GM08714 (cell line): Measurements from ENCODE around the gene PTDSS2.
"Not testable (repeated sequence)": the region's sequence is repeated elsewhere in the genome, so short reads cannot be mapped to it uniquely, and the experiment has no call there.

ENCODE experiments used
- H3K4me3 ChIP-seq: fragments of 200-500 bp; sonication (Bioruptor generic); 2 replicates; pipeline ENCODE4 v1.5.1; 2014; ENCODE audit warnings: mild to moderate bottlenecking, low read length, inconsistent platforms
- ZNF274 ChIP-seq: IDR thresholded peaks from 2 replicates; pipeline ENCODE4 v1.6.1; 2012; ENCODE audit warnings: mild to moderate bottlenecking, low read depth, low read length

Gene PTDSS2

DNA sequence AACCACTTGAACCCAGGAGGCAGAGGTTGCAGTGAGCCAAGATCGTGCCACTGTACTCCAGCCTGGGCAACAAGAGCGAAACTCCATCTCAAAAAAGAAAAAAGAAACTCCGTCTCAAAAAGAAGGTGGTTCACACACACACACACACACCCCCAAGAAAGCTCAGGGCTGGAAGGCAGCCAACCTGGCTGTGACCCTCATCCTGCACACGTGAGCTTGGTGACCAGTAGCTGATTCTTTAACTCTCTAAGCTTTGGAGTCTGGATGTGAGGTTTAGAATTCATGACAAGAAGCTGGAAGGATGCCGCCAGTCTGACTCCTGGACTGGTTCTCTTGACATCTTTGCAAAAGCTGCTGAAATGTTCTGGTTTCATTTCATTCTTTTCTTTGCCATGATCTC lies 58.9 kb downstream of the PTDSS2 start:
- no peak for TF ChIP-seq ZNF274
- no peak overlapping the region for H3K4me3 ChIP-seq

DNA sequence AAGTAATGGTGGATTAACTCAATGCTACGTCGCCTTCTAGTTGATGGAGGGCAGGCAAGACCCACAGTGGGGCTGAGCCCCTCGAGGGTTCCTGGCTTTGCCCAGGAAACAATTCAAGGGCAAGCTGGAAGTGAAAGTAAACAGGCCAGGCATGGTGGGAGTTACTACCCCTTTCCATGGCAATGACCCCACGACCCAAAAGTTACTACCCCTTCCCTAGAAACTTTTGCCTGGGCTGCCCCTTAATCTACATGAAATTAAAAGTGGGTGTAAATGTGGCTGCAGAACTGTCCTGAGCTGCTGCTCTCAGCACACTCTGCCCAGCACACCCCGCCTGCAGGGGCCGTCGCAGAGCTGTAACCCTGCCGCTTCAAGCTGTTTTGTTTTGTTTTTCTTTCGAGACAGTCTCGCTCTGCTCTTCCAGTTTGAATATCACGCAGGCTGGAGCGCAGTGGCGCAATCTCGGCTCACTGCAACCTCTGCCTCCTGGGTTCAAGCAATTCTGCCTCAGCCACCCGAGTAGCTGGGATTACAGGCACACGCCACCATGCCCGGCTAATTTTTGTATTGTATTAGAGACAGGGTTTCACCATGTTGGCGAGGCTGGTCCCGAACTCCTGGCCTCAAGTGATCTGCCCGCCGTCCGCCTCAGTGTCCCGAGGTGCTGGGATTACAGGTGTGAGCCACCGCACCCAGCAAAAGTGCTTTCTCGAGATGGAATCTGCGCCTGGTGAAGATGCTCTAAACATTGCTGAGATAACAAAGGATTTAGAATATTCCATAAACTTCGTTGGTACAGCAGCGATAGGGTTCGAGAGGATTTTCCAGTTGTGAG lies 62.9 kb downstream of the PTDSS2 start:
- no peak overlapping the region for H3K4me3 ChIP-seq
- TF ChIP-seq ZNF274 = no peak

DNA sequence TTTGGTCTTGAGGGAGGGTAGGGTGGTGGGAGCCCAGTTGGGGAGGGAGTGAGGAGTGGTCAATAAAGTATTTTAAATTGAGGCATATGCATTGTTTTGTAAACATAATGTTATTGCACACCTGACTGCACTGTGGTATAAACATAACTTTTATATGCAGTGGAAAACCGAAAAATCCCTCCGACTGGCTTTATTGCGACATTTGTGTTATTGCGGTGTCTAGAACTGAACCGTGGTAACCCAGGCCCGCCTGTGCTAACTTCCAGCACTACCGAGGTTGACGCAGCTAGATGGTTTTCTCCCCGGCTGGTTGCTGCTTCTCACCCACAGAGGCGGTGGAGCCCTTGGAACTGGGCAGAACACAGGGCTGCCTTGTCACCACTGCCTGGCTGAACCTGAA lies 64.5 kb downstream of the PTDSS2 start:
- H3K4me3 ChIP-seq = no peak overlapping the region
- TF ChIP-seq ZNF274 = no peak

DNA sequence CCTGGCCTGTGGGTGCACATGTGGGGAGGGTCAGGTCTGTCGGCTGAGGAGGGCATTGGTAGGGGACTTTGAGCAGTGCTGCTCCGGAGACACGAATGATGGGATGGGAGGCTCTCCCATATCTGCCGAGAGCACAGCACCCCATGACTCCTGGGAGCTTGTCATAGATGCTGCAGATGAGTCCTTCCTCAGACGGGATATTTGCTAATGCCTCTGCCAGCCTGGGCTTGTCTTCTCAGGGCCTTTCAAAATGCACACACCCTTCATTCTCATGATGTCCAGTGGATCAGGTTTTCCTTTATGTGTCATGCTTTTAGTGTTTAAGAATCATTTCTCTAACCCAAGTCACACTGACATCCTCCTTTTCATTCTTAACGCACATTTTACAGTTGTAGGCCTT lies 65.1 kb downstream of the PTDSS2 start:
- no peak overlapping the region for H3K4me3 ChIP-seq
- TF ChIP-seq ZNF274 = no peak

DNA sequence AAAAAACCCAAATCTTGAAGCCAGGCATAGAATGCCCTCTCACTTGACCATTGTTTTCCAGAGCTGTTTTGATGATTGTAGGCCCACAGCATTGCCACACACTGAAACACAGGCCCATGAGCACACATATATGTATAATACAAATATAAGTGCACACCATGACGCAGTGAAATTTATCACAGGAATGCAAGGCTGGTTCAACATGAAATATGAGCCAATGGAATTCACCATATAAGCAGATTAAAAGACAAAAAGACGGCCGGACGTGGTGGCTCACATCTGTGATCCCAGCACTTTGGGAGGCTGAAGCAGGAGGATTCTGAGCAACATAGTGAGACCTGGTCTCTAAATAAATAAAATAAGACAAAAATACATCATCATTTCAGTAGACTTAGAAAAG lies 66.3 kb downstream of the PTDSS2 start:
- TF ChIP-seq ZNF274 = no peak
- H3K4me3 ChIP-seq = no peak overlapping the region

DNA sequence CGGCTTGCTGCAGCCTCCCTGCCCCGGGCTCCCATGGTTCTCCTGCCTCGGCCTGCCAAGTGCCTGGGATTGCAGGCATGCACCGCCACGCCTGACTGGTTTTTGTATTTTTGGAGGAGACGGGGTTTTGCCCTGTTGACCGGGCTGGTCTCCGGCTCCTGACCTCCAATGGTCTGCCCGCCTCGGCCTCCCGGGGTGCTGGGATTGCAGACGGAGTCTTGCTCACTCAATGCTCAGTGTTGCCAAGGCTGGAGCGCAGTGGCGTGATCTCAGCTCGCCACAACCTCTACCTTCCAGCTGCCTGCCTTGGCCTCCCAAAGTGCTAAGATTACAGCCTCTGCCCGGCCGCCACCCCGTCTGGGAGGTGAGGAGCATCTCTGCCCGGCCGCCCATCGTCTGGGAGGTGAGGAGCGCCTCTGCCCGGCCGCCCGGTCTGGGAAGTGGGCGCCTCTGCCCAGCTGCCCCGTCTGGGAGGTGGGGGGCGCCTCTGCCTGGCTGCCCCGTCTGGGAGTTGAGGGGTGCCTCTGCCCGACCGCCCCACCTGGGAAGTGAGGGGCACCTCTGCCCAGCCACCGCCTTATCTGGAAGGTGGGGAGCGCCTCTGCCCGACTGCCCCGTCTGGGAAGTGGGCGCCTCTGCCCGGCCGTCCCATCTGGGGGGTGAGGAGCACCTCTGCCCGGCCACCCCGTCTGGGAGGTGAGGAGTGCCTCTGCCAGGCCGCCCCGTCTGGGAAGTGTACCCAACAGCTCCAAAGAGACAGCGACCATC lies 67.0 kb downstream of the PTDSS2 start:
- H3K4me3 ChIP-seq = not testable (repeated sequence)

DNA sequence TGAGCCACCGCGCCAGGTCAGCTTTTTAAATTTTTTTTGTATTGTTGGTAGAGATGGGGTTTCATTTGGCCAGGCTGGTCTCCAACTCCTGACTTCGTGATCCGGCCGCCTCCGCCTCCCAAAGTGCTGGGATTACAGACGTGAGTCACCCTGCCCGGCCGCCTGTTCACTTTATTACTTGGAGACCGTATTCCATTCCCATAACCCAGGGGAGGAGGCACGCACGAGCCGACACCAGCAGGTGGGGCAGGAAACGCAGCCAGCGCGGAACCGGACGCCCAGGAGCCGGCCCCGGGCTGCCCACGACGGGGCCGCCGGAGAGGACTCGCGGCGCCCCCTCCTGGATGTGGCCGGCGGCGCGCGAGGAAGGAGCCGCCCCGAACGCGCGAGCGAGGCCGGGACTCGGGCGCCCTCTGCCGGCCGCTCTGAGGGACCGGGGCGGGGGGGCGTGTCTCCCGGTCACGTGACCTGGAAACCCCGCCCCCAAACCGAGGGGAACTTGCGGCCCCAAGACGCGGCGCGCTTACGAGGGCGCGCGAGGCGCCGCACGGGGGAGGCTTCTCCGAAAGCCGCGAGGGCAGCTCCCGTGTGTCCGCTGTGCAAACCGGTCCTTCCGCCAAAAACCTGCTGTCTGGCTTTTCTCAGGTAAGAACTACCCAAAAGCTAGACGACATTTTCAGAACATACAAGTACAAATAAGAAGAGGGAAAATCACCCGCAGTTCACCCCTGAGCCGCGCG lies 68.6 kb downstream of the PTDSS2 start:
- TF ChIP-seq ZNF274 = no peak
- peak overlapping the region; percentile 2; the same call in 1 of the 2 replicates for H3K4me3 ChIP-seq

DNA sequence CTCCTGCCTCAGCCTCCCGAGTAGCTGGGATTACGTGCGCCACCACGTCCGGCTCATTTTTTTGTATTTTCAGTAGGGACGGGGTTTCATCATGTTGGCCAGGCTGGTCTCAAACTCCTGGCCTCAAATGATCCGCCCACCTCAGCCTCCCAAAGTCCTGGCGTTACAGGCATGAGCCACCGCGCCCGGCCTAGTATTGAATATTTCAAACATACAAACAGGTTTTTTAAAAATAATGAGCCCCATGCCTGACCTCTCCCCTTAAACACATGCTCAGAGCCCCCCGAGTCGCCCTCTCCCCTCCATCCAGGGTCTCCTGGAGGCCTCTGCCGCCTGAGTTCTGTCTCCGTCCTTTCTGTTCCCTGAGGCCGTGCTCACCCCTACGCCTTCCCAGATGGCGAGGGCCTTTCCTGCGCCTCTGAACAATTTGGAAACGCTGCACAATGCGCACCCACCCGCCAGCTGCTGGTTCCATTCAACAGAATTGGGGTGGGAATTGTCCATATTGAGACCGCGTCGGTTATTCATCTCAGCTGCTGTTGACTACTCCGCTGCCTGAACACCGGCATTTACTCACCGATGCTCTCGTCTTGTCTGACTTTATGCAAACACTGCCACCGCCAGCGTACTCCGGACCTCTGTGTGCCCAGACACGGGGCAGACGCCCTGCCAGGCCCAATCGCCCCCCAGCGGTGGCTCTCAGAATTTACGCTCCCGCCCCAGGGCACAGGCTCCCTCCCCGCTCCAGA lies 70.5 kb downstream of the PTDSS2 start:
- TF ChIP-seq ZNF274 = no peak
- H3K4me3 ChIP-seq = no peak overlapping the region

DNA sequence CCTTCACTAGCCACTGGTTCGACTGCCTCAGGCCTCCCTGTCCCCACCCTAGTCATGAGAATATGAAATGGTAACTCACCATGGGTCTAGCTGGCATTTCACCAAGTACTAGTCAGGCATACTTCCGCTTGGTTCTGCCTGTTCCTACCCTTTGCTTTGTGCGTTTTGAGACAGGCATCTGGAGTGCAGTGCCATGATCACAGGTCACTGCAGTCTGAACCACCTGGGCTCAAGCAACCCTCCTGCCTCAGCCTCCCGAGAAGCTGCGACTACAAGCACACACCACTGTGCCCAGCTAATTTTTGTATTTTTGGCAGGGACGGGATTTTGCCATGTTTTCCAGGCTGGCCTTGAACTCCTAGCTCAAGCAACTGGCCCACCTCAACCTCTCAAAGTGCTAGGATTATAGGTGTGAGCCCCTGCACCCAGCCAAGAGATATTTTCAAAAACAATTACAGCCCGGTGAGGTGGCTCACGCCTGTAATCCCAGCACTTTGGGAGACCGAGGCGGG lies 71.2 kb downstream of the PTDSS2 start:
- H3K4me3 ChIP-seq = no peak overlapping the region
- no peak for TF ChIP-seq ZNF274

DNA sequence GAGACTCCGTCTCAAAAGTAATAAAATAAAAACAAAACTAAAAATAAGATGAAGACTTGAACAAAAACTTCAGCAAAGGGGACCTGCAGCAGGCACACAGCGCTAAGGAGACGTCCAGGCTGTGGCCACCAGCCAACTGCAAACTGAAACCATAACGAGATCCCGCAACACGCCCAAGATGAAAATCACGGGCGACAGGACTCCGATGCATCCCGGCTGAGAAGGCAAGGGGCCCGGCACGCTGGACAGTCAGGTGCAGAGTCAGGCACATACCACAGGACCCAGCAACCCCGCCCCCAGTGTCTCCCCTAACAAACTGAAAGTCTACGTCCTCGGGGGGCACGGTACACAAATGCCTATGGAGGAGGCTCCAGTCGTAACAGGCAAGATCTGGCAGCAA lies 76.1 kb downstream of the PTDSS2 start:
- H3K4me3 ChIP-seq = no peak overlapping the region
- no peak for TF ChIP-seq ZNF274

DNA sequence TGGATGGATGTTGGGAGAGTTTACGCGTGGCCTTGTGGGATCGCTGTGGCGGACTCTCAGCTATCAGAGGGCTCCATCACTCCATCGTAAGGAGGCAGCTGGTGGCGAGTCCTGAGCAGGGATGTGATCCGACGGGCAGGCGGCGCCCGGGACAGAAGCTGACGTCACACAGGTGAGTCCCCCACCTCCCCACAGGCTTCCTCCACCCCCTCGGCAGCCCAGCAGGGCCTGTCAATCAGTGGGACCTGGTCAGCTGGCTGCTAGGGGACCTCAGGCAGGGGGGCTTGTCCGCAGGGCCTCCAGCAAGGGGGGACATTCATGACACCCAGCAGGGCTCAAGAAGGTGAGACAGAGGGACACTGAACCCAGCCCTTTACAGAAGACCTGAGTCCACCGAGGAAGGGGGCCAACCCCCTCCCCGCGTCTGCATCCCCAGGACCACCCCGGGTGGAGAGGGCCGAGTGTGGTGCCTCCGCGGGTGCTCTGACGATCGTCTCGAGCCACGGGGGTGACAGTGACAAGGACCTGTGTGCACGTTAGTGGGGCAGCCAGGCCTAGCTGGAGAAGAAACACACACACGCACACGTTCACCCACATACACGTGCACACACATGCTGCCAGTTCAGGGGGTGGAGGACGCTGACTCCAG lies 78.2 kb downstream of the PTDSS2 start:
- no peak for TF ChIP-seq ZNF274
- no peak overlapping the region for H3K4me3 ChIP-seq

DNA sequence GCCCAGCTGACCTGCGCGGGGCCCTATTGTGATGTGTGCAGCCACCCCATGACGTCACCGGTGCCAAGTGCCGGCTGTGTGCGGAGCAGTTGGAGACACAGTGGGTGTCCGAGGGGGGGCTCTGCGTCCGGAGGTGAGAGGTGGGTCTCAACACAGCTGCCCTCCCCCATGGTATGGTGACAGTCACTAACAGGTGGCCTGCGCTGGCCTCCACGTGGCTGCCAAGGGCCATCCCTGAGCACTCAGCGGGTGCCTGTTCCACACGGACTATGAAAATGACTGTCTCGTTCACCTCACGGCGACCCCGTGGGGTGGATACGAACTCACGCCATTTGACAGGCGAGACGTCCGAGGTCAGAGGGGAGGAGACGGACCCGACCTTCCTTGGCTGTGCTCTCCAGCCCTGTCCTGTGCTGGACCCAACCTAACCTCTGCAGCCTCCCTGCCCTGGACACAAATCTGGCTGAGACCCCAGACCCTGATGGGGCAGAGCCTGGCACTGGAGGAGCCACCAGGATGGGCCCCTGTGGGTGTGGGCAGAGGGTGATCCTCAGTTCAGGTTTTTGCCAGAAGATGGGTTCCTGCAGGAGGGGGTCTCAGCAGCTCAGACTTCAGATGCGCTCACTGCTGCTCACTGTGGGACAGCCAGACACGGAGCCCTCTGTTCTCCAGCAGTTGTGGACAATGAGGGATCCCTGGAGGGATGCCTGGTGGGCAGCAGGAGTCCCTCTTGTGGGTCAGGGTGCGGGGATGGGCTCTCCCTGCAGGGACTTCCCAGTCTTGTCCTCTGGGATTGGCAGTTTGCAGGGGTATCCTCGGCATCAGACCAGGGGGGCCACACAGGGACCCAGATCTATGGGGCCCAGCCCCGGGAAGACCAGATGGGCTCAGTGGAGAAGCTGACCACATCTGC lies 79.0 kb downstream of the PTDSS2 start:
- H3K4me3 ChIP-seq = no peak overlapping the region
- no peak for TF ChIP-seq ZNF274
